ENCODE data around the gene MED17.

Gene MED17, protein sequence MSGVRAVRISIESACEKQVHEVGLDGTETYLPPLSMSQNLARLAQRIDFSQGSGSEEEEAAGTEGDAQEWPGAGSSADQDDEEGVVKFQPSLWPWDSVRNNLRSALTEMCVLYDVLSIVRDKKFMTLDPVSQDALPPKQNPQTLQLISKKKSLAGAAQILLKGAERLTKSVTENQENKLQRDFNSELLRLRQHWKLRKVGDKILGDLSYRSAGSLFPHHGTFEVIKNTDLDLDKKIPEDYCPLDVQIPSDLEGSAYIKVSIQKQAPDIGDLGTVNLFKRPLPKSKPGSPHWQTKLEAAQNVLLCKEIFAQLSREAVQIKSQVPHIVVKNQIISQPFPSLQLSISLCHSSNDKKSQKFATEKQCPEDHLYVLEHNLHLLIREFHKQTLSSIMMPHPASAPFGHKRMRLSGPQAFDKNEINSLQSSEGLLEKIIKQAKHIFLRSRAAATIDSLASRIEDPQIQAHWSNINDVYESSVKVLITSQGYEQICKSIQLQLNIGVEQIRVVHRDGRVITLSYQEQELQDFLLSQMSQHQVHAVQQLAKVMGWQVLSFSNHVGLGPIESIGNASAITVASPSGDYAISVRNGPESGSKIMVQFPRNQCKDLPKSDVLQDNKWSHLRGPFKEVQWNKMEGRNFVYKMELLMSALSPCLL

DNA sequence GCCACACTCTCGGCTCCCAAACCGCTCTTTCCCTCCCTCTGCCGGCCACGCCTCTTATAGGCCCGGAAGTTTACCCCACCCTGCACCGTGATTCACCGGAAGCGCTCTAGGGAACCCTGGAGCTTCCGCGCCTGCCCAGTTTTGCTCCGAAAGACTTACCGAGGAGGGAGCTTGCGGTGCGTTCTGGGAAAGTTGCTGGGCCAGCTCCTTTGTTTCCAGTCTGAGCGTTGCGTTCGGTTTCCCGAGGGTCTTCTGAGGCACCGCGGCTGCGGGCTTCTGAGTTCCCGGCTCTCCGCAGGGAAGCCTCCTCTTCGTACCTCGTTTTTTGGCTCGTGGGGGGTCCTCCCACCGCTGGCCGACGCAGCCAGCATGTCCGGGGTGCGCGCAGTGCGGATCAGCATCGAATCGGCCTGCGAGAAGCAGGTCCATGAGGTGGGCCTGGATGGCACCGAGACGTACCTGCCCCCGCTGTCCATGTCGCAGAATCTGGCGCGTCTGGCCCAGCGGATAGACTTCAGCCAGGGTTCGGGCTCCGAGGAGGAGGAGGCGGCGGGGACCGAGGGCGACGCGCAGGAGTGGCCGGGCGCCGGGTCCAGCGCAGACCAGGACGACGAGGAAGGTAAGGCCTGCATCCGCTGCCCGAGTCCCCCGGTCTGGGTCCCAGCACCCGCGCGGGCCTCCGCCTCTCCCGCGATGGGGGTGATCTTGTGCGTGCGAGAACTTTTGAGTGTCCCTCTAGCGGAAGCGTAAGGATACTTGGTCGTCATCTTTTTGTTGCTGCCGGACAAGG is at the start of gene MED17:
TSS of gene MED17 (plus strand) at position 138 of the 790 bp plus-strand sequence. CDS start at position 370, 232 bp downstream.
- peak; percentile 60 for DNase-seq (ENCODE audit: low read depth, low spot score)
- POLR2A ChIA-PET, result interaction anchor here (0.9 to 2.2 kb wide), 5 partner anchors 10 to 694 kb away, joined by 3 to 47 read pairs (median 3); partner anchors contain the start of genes C11orf54 and TAF1D
- H3K4me3 ChIP-seq (ENCODE audit: low read depth, low read length), result peak within 1 kb of the TSS; percentile 99
- TF ChIP-seq, protein P1, sequence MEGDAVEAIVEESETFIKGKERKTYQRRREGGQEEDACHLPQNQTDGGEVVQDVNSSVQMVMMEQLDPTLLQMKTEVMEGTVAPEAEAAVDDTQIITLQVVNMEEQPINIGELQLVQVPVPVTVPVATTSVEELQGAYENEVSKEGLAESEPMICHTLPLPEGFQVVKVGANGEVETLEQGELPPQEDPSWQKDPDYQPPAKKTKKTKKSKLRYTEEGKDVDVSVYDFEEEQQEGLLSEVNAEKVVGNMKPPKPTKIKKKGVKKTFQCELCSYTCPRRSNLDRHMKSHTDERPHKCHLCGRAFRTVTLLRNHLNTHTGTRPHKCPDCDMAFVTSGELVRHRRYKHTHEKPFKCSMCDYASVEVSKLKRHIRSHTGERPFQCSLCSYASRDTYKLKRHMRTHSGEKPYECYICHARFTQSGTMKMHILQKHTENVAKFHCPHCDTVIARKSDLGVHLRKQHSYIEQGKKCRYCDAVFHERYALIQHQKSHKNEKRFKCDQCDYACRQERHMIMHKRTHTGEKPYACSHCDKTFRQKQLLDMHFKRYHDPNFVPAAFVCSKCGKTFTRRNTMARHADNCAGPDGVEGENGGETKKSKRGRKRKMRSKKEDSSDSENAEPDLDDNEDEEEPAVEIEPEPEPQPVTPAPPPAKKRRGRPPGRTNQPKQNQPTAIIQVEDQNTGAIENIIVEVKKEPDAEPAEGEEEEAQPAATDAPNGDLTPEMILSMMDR (IDR thresholded peaks at IDR 0.05; ENCODE audit: insufficient read depth, low read length, missing control alignments), result peak; percentile 53
- CTCF ChIA-PET, result interaction anchor here (0.7 to 2.1 kb wide), 10 partner anchors 8 to 54 kb away, joined by 3 to 12 read pairs (median 4); no protein-coding TSS in a partner anchor

DNA sequence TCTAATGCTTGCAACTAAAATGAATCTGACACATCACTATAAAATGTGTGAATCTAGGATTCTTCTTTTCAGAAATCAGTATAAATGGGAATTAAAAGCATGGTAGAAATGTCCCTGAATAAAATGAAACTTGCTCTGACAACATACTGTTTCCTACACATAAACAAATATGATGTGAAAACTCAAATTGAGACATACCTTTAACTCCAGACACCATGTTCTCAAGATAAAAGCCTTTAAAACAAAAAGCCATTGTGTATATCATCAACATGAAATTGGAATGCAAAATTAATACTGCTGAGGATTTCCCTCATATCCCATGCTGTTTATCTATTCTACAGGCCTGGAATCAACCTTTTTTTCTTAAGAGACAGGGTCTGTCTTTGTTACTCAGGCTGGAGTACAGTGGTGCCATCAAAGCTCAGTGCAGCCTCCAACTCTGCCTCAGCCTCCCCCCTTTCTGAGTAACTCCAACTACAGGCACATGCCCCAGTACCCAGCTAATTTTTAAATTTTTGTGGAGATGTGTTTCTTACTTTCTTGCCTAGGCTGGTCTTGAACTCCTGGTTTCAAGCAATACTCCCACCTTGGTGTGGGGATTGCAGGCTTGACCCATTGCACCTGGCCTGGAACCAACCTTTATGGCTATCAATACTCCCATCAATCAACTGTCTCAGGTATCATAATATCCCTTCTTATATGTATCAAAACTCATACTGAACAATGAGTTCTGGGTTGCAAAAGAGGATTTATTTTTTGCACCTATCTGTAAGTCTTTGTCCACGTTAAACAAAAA is 49.5 kb upstream of the MED17 start:
- TF ChIP-seq, protein P1 (IDR thresholded peaks at IDR 0.05; ENCODE audit: insufficient read depth, low read length, missing control alignments), result no peak
- no peak for DNase-seq (ENCODE audit: low read depth, low spot score)
- H3K4me3 ChIP-seq (ENCODE audit: low read depth, low read length), result no peak overlapping the region
- ChIA-PET CTCF (no interaction called here), POLR2A (no interaction called here)

DNA sequence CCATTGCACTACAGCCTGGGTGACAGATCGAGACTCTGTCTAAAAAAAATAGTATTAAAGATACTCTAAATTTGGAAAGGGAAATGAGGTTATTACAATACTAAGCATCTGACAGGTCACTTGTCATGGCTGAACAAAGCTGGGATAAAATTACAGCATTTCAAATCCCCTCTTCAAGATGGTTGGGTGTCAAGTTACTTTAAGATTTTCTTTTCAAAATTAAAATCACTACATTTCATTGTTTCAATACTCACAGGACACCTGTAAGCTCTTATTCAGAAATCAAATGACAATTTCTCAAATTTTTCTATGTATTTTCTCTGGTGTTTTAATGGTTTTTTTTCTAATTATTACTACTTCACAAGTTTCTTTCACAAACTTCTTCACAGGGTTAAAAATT is 48.5 kb upstream of the MED17 start:
- no peak overlapping the region for H3K4me3 ChIP-seq (ENCODE audit: low read depth, low read length)
- POLR2A ChIA-PET, result no interaction called here
- CTCF ChIA-PET, result interaction anchor here (1.2 kb wide), 1 partner anchor 9 kb away, joined by 4 read pairs; no protein-coding TSS in a partner anchor

DNA sequence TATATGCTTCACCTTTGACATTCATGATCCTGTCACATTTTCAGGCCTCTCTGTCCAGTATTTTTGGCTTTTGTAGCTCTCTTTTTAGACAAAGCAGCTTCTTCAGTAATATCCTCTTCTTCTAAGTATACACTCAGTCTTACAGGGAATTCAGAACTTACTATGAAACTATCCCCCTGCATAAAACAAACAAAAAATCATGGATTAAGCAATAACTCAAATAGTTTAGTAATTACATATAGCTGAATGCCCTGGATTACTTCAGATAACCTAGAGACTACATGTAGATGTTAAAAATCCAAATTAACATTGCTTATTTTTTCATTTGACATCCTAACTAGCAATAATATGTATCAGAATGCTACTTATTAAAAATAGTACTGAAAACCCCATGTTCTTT is 48.0 kb upstream of the MED17 start:
- POLR2A ChIA-PET, result no interaction called here
- TF ChIP-seq, protein P1 (IDR thresholded peaks at IDR 0.05; ENCODE audit: insufficient read depth, low read length, missing control alignments), result no peak
- no peak for DNase-seq (ENCODE audit: low read depth, low spot score)
- no peak overlapping the region for H3K4me3 ChIP-seq (ENCODE audit: low read depth, low read length)
- CTCF ChIA-PET, result interaction anchor here (1.2 kb wide), 1 partner anchor 10 kb away, joined by 4 read pairs; no protein-coding TSS in a partner anchor

More for the DNA sequence above, 48.5 kb upstream of the MED17 start:
- no peak for DNase-seq (ENCODE audit: low read depth, low spot score)
- TF ChIP-seq, protein P1 (IDR thresholded peaks at IDR 0.05; ENCODE audit: insufficient read depth, low read length, missing control alignments), result no peak

DNA sequence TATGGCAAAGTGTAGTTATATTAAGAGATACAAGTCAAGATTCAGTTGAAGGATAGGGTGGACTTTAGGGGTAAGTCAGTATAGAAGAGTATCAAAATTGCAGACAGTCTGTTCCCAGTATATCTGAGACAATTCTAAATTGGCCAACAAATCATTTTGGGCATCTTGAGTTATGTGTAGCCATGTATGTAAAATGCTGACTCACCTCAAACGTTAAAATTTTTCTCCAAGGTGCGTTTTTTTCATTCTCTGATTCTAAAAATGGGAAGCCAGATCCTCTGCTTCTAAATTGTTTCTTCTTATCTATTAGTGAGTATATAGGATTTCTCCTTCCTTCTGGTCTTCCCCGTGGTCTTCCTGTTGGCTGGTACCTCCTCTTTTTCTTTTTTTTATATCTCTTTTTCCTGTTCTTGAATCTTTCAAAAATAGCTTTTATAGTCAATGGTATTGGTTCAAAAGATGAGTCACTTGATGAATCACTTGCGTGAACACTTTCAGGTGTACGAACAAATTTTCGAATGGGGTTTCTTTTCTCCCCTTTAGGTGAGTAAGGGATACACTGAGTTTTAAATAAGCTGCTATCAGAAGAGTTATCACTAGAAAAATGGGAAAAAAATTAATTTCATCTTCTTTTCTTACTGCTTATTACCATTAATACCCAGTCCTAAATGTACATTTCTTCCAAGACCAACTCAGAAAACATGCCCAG is 46.0 kb upstream of the MED17 start:
- DNase-seq (ENCODE audit: low read depth, low spot score), result no peak
- TF ChIP-seq, protein P1 (IDR thresholded peaks at IDR 0.05; ENCODE audit: insufficient read depth, low read length, missing control alignments), result no peak
- CTCF ChIA-PET, result interaction anchor here (0.6 to 1.4 kb wide), 2 partner anchors 18 to 21 kb away, joined by 3 read pairs; no protein-coding TSS in a partner anchor
- POLR2A ChIA-PET, result interaction anchor here (0.6 to 1.2 kb wide), 3 partner anchors 9 to 46 kb away, joined by 3 to 7 read pairs (median 4); partner anchors contain the start of gene MED17
- no peak overlapping the region for H3K4me3 ChIP-seq (ENCODE audit: low read depth, low read length)
